Transverse colon (tissue), 4 donors: ENCODE measurements around the gene SLC25A48.

Source experiments
- CTCF ChIP-seq, 5 experiments: fragments of 200-600 bp in 3 of 5; fragments of 450-650 bp in 2 of 5; sonication (generic) in 3 of 5; IDR thresholded peaks; 1 replicate in 2 of 5; 2 replicates in 3 of 5; pipeline ENCODE4 v1.5.1; 2016 to 2017; ENCODE audit warnings: antibody characterized with exemption in 5 of 5, inconsistent platforms in 3 of 5, mild to moderate bottlenecking in 2 of 5, moderate library complexity in 1 of 5
- EP300 ChIP-seq: sonication (generic); formaldehyde crosslinking; IDR thresholded peaks from one replicate; pipeline ENCODE4 v1.6.1; 2017; ENCODE audit warnings: antibody characterized with exemption, low read depth
- POLR2A ChIP-seq: fragments of 450-650 bp; IDR thresholded peaks from one replicate; pipeline ENCODE4 v1.6.1; 2016; ENCODE audit warnings: antibody characterized with exemption, mild to moderate bottlenecking, moderate library complexity
- POLR2AphosphoS5 ChIP-seq, 3 donors: sonication (generic); formaldehyde crosslinking; IDR thresholded peaks; one replicate each; pipeline ENCODE4 v1.6.1; 2016; ENCODE audit warnings: antibody characterized with exemption in 3 of 3

GRCh38 chr5:135823881-135824280 is 10.6 kb upstream of the SLC25A48 start:
- TF ChIP-seq CTCF (IDR thresholded peaks at IDR 0.05), result no peak
- TF ChIP-seq EP300, result no peak
- no peak for TF ChIP-seq POLR2A
- TF ChIP-seq POLR2AphosphoS5 (IDR thresholded peaks at IDR 0.05), result no peak
